Stimulated activated CD4-positive, alpha-beta T cell treated with anti-CD3 and anti-CD28 coated beads, Interleukin-4, amount 100 ng/mL, for 24 hours (primary cell): ENCODE data around the gene RIPOR3.
A peak's percentile ranks its signal among the peaks of the same experiment; 100 is the strongest.

Experiments
- DNase-seq: peaks from one replicate; pipeline ENCODE4 v3.0.0-alpha.2; 2020

RIPOR3 gene, protein sequence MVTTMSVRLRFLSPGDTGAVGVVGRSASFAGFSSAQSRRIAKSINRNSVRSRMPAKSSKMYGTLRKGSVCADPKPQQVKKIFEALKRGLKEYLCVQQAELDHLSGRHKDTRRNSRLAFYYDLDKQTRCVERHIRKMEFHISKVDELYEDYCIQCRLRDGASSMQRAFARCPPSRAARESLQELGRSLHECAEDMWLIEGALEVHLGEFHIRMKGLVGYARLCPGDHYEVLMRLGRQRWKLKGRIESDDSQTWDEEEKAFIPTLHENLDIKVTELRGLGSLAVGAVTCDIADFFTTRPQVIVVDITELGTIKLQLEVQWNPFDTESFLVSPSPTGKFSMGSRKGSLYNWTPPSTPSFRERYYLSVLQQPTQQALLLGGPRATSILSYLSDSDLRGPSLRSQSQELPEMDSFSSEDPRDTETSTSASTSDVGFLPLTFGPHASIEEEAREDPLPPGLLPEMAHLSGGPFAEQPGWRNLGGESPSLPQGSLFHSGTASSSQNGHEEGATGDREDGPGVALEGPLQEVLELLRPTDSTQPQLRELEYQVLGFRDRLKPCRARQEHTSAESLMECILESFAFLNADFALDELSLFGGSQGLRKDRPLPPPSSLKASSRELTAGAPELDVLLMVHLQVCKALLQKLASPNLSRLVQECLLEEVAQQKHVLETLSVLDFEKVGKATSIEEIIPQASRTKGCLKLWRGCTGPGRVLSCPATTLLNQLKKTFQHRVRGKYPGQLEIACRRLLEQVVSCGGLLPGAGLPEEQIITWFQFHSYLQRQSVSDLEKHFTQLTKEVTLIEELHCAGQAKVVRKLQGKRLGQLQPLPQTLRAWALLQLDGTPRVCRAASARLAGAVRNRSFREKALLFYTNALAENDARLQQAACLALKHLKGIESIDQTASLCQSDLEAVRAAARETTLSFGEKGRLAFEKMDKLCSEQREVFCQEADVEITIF

DNA sequence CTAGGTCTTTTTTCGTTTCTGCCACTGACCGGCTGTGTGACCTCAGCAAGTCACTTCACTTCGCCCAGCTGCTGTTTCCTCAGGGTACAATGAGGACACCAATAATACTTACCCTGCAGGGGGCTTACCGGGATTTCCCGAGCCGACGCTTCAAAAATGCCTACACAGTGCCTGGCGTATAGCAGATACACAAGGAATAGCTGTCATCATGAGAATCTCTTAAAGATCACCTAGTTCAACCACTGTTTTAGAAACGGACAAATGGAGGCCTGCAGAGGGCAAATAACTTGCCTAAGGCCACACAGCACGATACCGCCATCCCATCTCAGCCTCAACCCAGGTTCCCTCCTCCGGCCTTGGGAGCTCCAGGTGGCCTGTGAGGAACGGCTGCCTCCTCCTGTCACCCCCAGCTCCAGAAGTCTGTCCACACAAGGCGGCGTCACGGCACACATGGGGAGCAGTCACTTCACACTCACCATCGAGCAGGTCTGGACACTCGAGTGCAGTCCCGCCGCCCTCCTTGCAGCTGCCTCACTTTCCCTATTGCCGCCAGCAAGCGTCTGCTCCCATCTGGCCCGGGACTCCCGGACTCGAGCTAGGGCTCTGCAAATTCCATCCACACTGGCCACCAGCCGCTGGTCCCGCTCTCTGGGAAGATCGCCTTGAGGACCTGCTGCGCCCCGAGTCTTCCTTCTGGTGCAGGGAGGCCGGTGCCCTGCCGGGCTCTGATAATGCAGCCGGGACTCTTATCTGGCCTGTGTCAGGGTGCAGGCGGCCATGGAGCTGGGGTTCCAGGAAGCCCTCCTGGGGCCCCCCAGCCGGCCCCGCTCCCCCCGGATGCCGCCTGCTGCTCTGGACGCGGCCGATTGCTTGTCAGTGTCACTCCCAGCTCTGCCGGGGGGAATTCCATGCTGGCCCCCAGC, at the start of gene RIPOR3:
RIPOR3 (minus strand) TSS at position 893 of the 923 bp plus-strand sequence; CDS start at position 479, 414 bp downstream.
- no peak for DNase-seq

DNA sequence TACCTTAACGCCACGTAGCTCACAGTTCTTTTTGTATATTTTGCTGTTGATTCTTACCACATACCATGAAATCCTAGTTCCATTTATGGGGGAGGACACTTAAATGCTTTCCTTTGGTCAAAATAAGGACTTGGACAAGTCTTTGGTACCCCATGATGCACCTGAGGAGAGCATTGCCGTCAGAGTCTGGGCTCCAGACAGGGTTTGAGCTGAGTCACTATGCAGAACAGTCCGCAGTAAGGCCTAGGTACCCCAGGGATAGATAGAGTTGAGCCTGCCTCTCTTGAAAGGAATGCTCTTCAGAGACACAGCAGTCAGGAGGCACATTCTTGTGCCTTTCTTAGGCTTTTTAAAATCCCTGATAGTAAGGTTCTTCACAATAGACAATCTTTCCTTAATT, 46.0 kb upstream of the RIPOR3 start:
- DNase-seq, result no peak

DNA sequence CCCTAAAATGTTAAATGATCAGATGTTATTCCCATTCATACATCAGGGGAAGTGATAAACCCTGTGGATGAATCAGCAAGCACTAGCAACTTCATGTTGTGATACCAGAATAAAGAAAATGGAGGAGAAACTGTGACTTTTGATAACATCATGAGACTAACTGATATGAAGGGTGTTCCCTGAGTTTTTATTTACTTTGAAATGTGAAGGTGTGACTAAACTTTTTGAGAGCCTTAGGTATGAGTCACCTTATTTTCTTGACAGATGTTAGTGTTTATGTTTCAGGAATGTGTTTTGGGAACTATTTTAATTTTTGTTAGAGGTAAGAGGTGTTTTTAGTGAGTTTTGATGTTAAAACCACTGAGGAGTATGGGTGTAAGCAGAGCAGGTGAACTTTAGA, 44.5 kb upstream of the RIPOR3 start:
- no peak for DNase-seq

DNA sequence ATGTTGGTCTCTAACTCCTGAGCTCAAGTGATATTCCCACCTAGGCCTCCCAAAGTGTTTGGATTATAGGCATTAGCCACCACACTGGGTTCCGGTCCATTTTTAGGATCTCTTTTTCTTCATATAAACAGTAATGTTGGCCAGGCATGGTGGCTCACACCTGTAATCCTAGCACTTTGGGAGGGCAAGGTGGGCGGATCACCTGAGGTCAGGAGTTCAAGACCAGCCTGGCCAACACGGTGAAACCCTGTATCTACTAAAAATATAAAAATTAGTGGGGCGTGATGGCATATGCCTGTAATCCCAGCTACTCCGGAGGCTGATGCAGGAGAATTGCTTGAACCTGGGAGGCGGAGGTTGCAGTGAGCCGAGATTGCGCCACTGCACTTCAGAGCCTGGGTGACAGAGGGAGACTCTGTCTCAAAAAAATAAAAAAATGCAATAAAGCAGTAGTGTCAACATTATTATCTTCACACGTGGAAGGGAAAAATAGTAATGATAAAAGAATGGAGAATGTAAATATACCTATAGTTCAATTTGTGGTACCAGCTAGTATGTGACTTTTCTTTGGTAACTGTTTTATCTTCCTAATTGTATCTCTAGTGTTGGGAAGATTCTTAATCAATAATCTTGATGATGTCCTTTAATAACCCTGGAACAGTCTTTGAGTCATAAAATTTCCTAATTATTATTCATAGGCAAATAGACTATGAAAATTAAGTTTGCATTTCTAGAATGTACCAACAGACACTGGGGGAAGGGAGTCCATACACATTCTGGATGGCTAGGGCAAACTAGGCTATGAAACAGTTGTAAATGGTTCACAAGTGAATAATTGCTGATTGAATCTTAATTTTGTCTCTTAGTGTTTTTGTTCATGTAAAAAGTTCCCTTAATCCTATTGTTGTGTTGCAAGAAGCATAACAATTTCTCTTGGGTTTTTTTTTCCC, 43.7 kb upstream of the RIPOR3 start:
- no peak for DNase-seq

DNA sequence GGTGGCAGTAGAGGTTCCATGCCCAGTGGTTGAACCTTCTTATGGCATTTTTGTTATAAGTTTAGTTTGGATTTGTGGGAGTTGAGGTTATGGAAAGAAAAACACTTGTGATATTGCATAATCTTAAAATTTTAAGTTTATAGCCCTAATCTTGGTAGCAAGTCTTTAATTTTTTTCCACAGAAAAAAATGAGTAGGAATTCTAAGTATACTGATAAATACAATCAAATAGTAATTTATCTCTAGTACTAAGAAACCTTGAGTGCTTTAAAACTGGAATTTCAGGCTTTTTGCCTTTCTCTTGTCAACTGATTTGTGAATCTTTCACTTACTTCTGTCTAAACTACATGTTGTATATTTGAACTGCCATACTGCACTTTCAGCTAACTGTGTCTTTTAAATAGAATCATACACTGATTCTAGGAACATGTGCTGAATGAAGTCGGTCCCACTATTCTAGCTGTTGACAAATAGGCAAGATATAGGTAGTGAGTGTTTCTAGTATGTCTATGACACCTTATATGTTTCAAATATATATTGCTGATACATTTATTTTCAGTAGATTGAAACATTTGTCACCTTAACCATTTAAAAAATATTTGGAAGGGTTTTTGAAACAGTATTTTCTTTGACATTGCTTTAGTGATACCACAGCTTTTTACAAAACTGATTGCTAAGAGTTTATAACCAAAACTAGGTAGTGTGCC, 42.5 kb upstream of the RIPOR3 start:
- no peak for DNase-seq

DNA sequence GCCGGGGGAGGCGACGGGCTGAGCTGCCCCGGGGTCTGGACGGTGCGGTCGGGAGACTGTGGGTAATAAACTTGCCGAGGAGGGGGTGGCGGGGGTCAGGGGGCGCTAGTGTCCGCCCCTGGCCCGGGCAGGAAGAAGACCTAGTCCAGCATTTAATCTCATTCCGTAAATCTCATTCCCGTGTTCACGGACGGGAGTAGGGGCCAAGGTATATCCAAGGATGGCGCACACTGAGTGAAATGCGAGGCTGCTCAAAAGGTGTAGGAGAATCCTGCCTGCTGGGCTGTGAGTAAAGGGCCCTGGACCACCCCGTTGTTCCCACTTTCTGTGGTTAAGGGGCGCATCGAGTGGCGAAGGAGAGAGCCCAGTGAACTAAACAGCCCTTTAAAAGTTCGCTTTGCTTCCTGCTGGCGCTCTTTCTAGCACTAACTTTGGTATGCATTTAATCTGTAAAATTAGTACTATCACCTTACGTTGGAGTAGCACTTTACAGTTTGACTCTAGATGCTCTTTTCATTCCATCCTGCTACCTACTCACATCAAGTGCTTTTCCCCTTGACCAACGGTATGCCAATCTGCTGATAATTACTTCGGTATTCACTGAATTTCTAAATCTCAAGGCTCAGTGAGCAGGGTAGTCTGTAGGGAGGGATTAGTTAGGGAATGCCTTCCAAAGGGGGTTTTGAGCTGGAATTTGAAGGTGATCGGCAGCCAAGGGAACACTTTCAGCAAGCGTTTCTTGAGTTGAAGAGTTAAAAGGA, 40.8 kb upstream of the RIPOR3 start:
- no peak for DNase-seq

DNA sequence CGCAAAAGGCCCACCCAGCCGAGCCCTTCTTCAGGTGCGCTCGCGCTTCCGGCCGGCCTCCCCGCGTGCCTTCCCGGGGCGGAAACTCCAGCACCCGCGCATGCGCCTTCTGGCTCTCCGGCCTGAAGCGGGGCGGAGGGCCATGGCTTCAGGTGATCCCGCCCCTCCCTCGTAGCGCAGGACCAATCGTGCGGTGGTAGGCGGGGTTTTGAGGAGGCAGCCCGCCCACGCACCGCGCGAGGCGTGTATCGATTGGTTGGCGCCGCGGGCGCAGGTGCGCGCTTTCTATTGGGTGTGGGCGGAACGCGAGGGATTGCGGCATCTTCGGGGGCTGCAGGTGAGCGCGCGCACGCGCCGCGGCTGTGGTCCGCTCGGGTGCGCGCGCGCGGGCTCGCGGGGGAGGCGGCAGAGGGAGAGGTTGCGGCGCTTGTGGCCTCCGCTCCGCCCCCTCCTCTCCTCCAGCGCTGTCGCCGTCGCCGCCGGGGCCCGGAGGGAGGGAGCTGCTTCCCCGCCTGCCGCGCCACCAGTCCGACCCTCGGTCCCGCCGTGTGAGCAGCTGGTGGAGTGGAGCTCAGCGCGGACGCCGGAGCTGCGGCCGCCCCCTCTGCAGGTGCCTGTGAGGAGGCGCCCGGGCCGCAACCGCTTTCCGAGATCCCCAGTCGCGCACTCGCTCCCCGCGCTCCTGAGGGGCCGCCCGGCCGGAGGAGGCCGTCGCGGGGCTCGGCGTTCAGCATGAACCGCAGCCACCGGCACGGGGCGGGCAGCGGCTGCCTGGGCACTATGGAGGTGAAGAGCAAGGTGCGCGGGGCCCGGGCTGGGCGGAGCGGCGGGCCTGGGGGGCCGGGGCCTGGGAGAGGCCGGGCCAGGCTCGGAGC, 40.0 kb upstream of the RIPOR3 start, which contains the start of gene PARD6B:
PARD6B (plus strand) TSS at position 526 of the 875 bp plus-strand sequence; CDS start at position 733, 207 bp downstream.
- DNase-seq, result peak; percentile 100

DNA sequence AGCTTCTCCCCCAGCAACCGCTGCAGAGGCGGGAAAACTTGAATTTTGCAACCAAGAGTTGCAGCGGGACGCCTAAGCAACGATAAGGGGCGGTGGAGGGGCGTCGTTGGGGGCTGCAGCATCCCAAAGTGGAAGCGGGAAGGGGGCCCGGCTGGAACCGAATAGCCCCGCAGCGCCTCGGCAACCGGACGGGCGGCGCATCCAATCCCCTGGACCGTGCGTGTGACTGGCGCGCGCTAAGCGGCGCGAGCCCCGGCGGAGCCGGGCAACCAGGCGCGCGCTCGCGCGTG, 39.4 kb upstream of the RIPOR3 start:
- DNase-seq, result no peak

DNA sequence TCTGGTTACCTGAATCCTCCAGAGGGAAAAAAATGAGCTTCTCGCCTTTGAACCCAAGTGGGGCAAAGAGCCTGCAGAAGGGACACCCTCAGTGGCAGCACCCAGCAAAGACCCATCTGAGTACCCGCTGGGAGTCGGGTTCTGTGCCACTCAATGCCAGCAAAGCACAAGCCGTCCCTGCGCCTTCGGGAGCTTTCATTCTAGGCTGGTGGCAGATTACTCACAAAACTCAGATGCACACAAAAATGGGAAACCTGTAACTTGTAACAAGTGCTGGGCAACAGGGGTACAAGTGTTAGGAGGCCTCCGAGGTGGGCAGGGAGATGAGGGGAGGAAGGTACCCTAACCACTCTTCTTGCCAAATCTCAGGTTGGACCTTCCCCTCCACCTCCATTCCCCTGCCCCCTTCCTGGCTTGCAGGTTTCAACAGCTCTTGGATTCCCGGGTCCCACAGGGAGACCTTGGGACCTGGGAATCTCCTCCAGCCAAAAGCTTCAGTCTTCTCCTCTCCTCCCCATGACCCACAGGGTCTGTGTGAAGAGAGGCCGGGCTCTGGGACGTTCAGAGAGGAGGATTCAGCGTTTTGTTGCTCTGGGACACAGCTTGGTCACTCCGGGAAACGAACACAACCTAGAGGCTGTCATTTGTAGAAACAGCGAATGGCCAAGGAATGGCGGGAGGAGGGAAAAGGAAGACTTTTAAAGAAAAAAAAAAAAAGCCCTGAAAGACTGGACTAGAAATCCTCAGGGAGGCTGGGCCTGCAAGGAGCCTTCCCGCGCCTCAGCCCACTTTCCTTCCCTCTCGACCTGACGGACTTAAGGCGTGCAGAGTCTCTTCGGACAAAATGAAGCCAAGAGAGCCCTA, 38.8 kb upstream of the RIPOR3 start:
- DNase-seq, result no peak

DNA sequence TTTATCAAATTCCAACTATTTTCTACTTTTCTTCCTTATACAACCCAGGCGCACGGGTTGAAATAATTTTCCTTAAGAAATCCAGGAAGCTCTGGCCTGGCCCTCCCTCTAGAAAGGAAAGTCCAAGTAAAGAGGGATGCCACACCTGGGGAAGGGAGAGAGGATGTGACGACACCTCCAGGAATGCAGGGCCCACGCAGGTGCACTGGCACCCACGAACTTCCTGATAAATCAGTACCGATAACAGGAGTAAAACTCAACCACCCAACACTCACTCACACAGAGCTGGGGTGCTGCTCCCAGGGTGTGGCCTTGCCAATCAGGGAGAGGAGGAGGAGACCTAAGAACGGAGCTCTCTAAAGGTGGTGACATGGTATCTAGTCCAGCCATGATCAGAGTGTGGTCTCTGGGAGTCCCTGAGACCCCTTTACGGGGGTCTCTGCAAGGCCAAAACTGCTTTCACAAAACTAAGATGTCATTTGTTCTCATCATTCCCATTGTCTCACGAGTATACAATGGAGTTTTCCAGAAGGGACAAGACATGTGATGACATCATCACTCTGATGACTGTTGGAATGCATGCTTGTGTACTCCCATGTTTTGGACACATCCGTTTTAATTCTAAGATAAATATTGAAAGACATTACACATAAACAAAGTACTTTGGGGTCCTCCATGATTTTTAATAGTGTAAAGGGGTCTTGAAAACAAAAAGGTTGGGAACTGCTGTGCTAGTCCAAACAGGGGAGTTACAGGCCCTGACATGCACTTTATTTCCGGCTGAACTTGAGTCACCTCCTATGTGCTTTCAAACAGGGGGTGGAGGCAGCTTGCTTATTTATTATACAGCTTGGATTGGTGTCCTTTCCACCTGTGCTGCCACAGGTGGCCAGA, 37.9 kb upstream of the RIPOR3 start:
- no peak for DNase-seq

DNA sequence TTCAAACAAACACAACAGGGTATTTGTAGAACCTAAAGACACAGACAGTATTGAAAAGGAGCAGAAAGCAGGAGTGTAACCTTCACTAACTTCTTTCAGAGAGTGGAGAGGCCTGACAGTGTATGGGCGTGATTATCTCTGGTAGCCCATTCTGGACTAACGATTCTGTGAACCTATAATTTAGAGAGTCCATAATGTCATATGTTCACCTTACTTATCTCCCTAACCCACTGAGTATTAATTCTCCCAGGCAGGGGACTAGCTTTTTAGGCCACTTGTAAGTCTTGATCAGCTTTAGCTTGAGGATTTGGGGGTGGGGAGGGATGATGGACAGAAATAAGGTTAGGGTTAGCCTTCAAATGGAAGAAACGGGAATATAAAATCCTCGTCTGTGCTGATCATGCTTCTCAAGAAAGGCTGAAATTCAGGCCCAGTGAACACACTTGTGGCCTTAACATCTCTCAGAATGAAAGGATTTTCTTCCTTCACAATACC, 37.2 kb upstream of the RIPOR3 start:
- no peak for DNase-seq

DNA sequence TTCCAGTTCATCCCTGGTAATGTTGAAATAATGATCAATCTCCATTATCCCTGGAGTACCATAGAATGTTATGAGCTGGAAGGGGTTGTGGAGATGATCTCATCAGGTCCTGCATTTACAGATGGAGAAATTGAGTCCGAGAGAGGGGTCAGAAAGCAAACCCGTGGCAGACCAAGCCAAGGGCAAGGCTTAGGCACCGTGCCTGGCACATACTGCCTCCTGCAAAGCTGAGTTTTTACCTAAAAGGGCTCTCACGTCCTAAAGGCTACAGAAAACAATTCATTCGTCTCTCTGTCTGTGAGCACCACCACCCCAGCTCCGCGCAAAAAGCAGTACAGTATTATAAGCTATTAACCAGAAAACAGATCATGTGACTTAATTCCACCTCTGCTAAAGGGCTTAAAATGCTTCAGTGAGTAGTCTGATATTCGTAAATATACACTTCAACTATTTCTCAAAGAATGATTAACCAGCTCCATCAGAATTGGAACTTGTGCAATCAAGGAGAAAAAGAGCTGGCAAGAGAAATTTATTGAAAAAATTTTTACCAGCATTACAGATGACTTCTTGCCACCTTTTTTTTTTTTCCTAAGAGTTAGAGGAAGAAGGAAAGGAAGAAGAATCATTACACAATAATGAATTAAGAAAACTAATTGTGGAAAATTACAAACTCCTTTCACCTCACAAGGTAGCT, 36.6 kb upstream of the RIPOR3 start:
- no peak for DNase-seq

DNA sequence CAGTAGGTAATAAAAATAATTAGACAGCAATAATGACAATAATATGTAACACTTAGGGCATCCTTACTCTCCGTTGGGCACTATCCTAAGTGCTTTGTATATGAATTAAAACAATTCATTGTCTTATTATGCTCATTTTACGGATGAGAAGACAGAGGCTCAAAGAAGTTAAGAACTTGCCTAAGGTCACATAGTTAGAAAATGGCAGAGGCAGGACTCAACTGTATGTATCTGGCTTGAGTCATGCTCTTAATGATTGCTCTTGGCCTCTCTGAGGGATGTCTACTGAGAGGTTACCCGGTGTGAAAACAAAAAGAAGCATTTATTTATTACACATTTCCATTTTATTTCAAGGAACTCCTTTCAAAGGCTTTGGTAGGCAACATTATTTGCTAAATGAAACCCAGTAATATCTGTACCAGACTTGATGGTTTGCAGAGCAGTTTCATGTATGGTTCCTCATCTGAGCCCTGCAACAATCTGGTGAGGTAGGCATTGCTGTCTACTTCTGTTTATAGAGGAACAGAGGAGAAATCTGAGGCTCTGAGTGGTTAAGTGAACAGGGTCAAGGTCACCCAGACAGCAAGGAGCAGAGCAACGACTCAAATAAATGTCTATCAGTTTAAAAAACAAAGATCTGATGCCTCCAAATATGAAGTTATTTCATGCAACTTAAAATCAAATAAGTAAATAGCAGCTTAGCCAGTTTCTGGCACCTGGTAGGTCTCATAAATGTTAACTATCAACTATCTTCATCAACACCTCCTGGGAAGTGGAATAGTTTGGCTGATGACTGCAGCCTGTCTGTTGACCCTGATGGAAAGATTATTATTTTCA, 35.8 kb upstream of the RIPOR3 start:
- no peak for DNase-seq

DNA sequence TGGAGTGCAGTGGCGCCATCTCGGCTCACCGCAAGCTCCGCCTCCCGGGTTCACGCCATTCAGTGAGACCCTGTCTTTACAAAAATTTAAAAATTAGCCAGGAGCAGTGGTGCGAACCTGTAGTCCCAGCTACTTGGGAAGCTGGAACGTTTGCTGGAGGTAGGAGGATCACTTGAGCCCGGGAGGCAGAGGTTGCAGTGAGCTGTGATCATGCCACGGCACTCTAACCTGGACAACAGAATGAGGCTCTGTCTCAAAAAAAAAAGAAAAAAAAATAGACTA, 34.3 kb upstream of the RIPOR3 start:
- no peak for DNase-seq
